Esophagus (tissue), 2 donors: ENCODE measurements around the gene NPC1L1. TPM values are rescaled to one million over a fixed set of nuclear protein-coding genes. Genes with fewer than 3 reads are reported as not detected.
"Not testable (repeated sequence)": the region's sequence is repeated elsewhere in the genome, so short reads cannot be mapped to it uniquely, and the experiment has no call there.

ENCODE experiments used
- H3K27ac ChIP-seq, 2 donors: one replicate each; pipeline ENCODE4 v1.5.1; 2013; ENCODE audit warnings: low read depth in 2 of 2, mild to moderate bottlenecking in 2 of 2, inconsistent platforms in 1 of 2, low read length in 1 of 2, moderate library complexity in 1 of 2
- H3K27me3 ChIP-seq, 2 donors: one replicate each; pipeline ENCODE4 v1.6.1; 2013; ENCODE audit warnings: low read length in 2 of 2, control low read depth in 1 of 2, mild to moderate bottlenecking in 1 of 2; ENCODE audit not compliant: insufficient read depth in 2 of 2, control insufficient read depth in 1 of 2
- H3K36me3 ChIP-seq, 2 donors: one replicate each; pipeline ENCODE4 v1.6.1; 2013; ENCODE audit warnings: low read length in 1 of 2; ENCODE audit not compliant: control insufficient read depth in 2 of 2, insufficient read depth in 2 of 2
- H3K4me1 ChIP-seq, 2 donors: one replicate each; pipeline ENCODE4 v1.6.1; 2013; ENCODE audit warnings: low read length in 1 of 2; ENCODE audit not compliant: control insufficient read depth in 2 of 2, insufficient read depth in 2 of 2
- H3K4me3 ChIP-seq, 2 donors: one replicate each; pipeline ENCODE4 v1.5.1; 2013; ENCODE audit warnings: low read length in 2 of 2, mild to moderate bottlenecking in 2 of 2, low read depth in 1 of 2, moderate library complexity in 1 of 2
- H3K9me3 ChIP-seq, 2 donors: one replicate each; pipeline ENCODE4 v1.6.1; 2013; ENCODE audit warnings: mild to moderate bottlenecking in 2 of 2, low read depth in 1 of 2, low read length in 1 of 2, moderate library complexity in 1 of 2; ENCODE audit not compliant: control insufficient read depth in 2 of 2, insufficient read depth in 1 of 2
- WGBS, 2 donors: extraction: QIAGEN DNeasy Blood & Tissue Kit; methylation state at CpG; one replicate each; pipeline ENCODE4 v1.1.7; 2013; 5-methylcytosine and 5-hydroxymethylcytosine counted together
- polyA plus RNA-seq, 2 donors: library from polyadenylated mRNA; stranded (reverse); fragments of 200-250 nt; gene quantifications; one replicate each; pipeline ENCODE4 v1.2.3, GENCODE V29; 2013
- donor health status: healthy with polysubstance abuse.
- donor health status: Bipolar disorder and iron deficiency.

The NPC1L1 gene
- polyA plus RNA-seq, 2 donors, result 0.07 to 0.65 TPM

DNA sequence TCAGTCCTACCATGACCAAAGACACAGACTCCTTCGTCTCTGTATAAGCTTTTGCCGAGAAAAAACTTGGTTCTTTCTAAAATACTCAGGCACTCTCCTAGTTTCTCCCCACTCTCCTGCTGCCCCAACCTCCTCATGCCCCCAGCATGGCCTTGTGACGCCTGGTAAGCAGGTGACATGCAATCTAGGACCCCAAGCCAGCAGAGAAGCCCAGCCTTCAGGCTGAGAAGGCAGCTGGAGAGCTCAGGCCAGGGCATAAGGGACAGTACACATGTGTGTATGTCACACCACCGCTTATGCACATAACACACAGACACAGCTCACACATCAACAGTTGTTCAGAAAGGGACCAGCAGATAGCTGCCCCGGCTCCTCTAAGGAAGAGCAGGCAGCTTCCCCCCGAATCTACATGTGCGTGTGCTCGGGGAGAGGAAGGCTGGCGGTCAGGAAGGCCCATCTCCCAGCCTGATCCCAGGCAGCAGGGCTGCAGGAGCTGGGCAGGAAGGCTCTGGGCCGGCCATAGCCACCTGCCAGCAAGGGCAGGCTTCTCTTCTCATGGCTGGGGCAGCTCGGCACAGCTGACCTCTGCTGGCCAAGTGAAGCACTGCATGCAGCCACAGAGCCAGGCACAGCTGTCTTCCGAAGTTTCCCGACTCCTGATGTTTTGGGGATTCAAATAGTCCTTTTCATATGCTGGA is 24.1 kb upstream of the NPC1L1 start:
- H3K4me3 ChIP-seq, result no peak overlapping the region
- no peak overlapping the region for H3K27ac ChIP-seq
- peaks cover 39 to 56% of the 10 kb centered on the region in 2 donors for H3K36me3 ChIP-seq
- H3K27me3 ChIP-seq, result no peaks in the 10 kb centered on the region
- 58 to 62% methylated on average over 13 of the region's 13 CpGs for WGBS, 2 donors
- no peaks in the 10 kb centered on the region for H3K9me3 ChIP-seq
- peaks cover 0 to 7% of the 10 kb centered on the region in 2 donors for H3K4me1 ChIP-seq

DNA sequence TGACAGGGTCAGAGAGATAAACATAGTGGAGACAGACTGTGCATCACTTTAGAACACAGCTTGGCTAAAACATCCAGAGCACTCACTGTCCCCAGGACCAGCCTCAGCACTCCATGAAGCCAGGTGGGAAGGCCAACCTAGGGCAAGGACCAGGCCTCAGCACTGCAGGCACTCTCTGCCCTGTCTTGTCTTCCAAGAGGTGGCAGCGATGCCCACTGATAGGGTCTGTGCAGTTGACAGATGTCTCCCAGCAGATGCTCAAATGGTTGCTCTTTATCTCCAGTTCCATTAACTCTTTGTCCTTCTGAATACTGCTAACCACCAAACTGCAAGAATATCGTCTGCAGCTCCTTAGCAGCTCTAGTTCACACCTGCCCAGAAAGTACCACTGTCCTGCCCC is 23.5 kb upstream of the NPC1L1 start:
- no peaks in the 10 kb centered on the region for H3K27me3 ChIP-seq
- no peaks in the 10 kb centered on the region for H3K9me3 ChIP-seq
- H3K4me1 ChIP-seq, result peaks cover 0 to 7% of the 10 kb centered on the region in 2 donors
- peaks cover 33 to 49% of the 10 kb centered on the region in 2 donors for H3K36me3 ChIP-seq
- no peak overlapping the region for H3K27ac ChIP-seq
- WGBS, 2 donors, result 86 to 92% methylated on average over 2 of the region's 2 CpGs
- H3K4me3 ChIP-seq, result no peak overlapping the region

DNA sequence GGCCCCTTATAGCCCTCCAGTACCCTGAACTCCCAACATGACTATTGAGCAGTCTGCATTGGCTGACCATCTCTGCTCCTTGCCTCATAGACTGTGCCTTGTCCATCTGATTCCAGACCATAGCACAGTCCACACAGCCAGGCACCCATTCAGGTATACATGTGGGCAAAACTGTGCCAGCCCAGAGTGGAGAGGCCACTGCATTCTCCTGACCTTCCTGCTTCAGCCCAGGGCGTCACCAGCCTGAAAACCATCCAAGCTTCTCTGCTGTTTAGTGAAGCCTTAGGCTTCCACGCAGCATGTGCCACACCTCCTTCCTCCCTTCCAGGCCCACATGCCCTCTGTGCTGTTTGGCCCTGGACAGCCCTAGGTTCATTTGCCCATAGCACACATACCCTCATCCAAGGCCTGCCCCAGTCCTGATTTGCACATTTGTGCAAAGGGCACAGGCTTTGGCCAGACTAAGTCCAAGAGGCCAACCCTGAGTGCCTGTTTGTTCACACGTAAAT is 22.1 kb upstream of the NPC1L1 start:
- peaks cover 0 to 7% of the 10 kb centered on the region in 2 donors for H3K4me1 ChIP-seq
- H3K27me3 ChIP-seq, result no peaks in the 10 kb centered on the region
- no peak overlapping the region for H3K27ac ChIP-seq
- no peak overlapping the region for H3K4me3 ChIP-seq
- no peaks in the 10 kb centered on the region for H3K9me3 ChIP-seq
- 67 to 70% methylated on average over 3 of the region's 3 CpGs for WGBS, 2 donors
- peaks cover 20 to 36% of the 10 kb centered on the region in 2 donors for H3K36me3 ChIP-seq

DNA sequence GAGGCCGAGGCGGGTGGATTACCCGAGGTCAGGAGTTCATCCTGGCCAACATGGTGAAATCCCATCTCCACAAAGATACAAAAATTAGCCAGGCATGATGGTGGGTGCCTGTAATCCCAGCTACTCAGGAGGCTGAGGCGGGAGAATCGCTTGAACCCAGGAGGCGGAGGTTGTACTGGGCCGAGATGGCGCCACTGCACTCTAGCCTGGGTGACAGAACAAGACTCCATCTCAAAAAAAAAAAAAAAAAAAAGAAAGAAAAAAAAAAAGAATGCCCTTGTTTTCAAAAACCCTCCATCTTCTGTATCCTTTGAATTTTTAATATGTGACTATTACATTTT is 21.5 kb upstream of the NPC1L1 start:
- Histone ChIP-seq H3K36me3 (peaks cover 14 to 31% of the 10 kb centered on the region in 2 donors), H3K27ac (peak overlapping the region in 1 of 2 donors; percentile 51)
- not testable (repeated sequence) for H3K4me3 ChIP-seq, H3K9me3 ChIP-seq, H3K27me3 ChIP-seq, H3K4me1 ChIP-seq
- WGBS, 2 donors, result 86 to 89% methylated on average over 8 of the region's 8 CpGs

DNA sequence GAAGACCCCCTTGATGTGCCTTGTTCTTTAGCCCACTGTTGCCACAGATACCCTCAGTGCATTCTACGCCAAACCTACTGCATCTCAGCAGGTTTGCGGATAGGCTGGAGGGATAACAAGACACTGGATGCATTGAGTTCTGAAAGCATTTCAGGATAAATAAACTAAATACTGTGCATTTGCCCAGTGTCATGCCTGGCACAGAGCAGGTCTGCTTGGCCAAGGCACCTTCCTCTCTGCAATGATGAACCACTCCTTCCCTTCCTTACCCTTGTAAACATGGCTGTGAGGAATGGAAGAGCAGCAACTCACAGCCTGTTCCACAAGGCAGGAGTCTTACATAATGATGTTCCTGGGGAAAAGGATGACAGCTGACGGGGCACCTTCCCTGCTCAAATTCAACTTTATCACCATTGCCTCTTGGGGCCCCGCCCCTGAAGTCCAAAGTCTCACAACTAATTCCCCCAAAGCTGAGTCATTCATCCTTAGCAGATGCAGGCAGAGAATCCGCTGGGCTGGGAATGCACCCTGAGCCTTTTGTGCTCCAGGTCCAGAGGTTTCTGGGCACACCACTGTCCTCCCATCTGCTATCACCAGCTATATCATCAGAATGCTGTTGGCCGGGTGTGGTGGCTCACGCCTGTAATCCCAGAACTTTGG is 21.0 kb upstream of the NPC1L1 start:
- Histone ChIP-seq H3K4me1 (peaks cover 0 to 7% of the 10 kb centered on the region in 2 donors), H3K27ac (peak overlapping the region in 1 of 2 donors; percentile 51), H3K36me3 (peaks cover 13 to 26% of the 10 kb centered on the region in 2 donors), H3K9me3 (no peaks in the 10 kb centered on the region), H3K4me3 (no peak overlapping the region), H3K27me3 (no peaks in the 10 kb centered on the region)
- 69 to 73% methylated on average over 7 of the region's 7 CpGs for WGBS, 2 donors

DNA sequence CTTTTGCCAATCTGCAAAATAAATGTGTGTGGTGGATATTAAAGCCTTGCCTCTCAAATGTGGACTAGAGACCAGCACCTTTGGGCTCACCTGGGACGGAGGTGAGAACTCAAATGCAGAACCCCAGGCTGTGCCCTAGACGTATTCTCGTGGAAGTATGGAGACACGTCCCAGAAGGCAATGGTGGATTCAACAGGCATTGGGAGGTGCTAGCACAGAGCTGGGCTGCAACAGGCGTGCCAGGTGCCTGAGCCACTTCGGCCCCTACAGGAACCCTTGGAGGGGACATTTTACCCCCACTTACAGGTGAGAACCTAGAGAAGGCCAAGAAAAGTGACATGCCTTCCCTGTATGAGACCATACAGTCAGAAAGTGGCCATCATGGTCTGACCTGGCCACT is 20.4 kb upstream of the NPC1L1 start:
- no peak overlapping the region for H3K4me3 ChIP-seq
- H3K4me1 ChIP-seq, result peaks cover 0 to 7% of the 10 kb centered on the region in 2 donors
- peaks cover 13 to 21% of the 10 kb centered on the region in 2 donors for H3K36me3 ChIP-seq
- H3K27me3 ChIP-seq, result no peaks in the 10 kb centered on the region
- H3K27ac ChIP-seq, result no peak overlapping the region
- no peaks in the 10 kb centered on the region for H3K9me3 ChIP-seq
- 86 to 88% methylated on average over 6 of the region's 6 CpGs for WGBS, 2 donors

DNA sequence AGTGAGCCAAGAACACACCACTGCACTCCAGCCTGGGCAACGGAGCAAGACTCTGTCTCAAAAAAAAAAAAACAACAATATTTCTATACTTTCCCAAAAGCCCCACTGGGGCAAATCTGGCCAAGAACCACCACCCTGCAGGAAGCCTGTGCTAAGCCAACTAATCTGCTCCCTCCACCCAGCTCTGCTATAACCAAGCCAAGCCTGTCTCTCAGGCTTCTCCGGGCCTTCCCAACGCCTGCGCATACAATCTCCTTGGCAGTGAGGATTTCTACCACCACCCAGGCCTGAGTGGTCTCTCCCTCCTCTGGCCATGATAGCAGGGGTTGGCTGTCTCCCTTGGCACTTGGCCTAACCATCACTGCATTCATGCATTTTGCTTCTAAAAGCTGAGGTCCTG is 18.4 kb upstream of the NPC1L1 start:
- Histone ChIP-seq H3K36me3 (peaks cover 5 to 8% of the 10 kb centered on the region in 2 donors), H3K4me1 (peaks cover 0 to 7% of the 10 kb centered on the region in 2 donors), H3K4me3 (no peak overlapping the region), H3K9me3 (no peaks in the 10 kb centered on the region), H3K27ac (no peak overlapping the region), H3K27me3 (no peaks in the 10 kb centered on the region)
- 70 to 84% methylated on average over 3 to 4 of the region's 4 CpGs for whole genome bisulfite sequencing, 2 donors

DNA sequence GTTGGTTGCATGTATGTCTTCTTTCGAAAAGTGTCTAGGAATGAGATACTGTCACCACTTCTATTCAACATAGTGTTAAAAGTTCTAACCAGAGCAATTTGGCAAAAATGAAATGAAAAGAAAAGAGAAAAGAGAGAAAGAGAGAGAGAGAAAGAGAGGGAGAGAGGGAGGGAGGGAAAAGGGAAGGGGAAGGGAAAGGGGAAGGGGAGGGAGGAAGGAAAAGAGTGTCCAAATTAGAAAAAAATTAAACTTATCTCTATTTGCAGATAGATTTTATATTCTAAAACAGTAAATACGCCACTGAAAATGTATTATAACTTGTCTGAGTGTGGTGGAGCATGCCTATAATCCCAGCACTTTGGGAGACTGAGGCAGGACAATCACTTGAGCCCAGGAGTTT is 16.4 kb upstream of the NPC1L1 start:
- Histone ChIP-seq H3K27me3 (no peaks in the 10 kb centered on the region), H3K27ac (no peak overlapping the region), H3K9me3 (no peaks in the 10 kb centered on the region), H3K36me3 (no peaks in the 10 kb centered on the region), H3K4me1 (peaks cover 0 to 3% of the 10 kb centered on the region in 2 donors), H3K4me3 (no peak overlapping the region)
- WGBS, 2 donors, result 81 to 90% methylated on average over 2 of the region's 2 CpGs

DNA sequence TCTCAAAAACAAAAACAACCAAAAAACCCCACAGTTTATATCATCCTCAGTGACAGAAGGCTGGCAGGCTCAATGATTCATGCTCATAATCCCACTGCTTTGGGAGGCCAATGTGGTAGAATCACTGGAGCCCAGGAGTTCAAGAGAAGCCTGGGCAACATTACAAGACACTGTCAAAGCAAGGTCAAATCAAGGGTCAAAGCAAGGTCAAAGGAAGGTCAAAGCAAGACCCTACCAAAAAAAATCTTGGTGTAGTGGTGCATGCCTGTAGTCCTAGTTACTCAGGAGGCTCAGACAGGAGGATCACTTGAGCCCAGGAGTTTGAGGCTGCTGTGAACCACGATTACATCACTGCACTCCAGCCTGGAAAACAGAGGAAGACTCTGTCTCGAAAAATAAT is 14.2 kb upstream of the NPC1L1 start:
- WGBS, 2 donors, result 75% methylated on average over 2 of the region's 2 CpGs
- Histone ChIP-seq H3K36me3 (no peaks in the 10 kb centered on the region), H3K4me3 (no peak overlapping the region), H3K4me1 (no peaks in the 10 kb centered on the region), H3K27ac (no peak overlapping the region), H3K9me3 (no peaks in the 10 kb centered on the region), H3K27me3 (no peaks in the 10 kb centered on the region)
